Retinal pigment epithelial cell (primary cell): ENCODE data around the gene ZNF697.

Experiments
- DNase-seq: peaks from one replicate; pipeline ENCODE4 v3.0.0-alpha.2; 2010; ENCODE audit warnings: low read depth
- H3K4me3 ChIP-seq: 2 replicates; pipeline ENCODE4 v1.5.1; 2011; ENCODE audit warnings: mild to moderate bottlenecking, low read length, control low read depth, moderate library complexity
- TF ChIP-seq, protein P1 (sequence below): conservative IDR thresholded peaks from 2 replicates; pipeline ENCODE4 v1.5.1; 2011; ENCODE audit warnings: low read depth, low read length, control low read depth, inconsistent platforms

Gene ZNF697

DNA sequence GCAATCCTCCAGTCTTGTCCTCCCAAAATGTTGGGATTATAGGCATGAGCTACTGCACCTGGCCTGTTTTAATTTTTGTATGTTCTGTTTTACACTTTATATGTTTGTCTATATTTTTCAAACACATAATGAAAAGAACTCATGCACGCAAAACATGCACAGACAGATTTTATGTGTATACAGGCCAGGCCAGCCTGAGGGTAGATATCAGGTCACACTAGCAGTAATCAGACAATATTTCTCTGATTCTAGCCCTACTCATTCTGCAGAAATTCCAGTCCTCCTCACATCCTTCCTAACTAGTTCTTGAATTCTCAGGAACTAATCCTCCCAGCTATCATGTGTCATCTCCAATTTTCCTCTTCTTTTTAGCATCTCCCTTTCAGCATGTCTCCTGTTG lies 35.8 kb upstream of the ZNF697 start:
- H3K4me3 ChIP-seq, result no peak overlapping the region
- TF ChIP-seq, protein P1, sequence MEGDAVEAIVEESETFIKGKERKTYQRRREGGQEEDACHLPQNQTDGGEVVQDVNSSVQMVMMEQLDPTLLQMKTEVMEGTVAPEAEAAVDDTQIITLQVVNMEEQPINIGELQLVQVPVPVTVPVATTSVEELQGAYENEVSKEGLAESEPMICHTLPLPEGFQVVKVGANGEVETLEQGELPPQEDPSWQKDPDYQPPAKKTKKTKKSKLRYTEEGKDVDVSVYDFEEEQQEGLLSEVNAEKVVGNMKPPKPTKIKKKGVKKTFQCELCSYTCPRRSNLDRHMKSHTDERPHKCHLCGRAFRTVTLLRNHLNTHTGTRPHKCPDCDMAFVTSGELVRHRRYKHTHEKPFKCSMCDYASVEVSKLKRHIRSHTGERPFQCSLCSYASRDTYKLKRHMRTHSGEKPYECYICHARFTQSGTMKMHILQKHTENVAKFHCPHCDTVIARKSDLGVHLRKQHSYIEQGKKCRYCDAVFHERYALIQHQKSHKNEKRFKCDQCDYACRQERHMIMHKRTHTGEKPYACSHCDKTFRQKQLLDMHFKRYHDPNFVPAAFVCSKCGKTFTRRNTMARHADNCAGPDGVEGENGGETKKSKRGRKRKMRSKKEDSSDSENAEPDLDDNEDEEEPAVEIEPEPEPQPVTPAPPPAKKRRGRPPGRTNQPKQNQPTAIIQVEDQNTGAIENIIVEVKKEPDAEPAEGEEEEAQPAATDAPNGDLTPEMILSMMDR, result no peak
- no peak for DNase-seq

DNA sequence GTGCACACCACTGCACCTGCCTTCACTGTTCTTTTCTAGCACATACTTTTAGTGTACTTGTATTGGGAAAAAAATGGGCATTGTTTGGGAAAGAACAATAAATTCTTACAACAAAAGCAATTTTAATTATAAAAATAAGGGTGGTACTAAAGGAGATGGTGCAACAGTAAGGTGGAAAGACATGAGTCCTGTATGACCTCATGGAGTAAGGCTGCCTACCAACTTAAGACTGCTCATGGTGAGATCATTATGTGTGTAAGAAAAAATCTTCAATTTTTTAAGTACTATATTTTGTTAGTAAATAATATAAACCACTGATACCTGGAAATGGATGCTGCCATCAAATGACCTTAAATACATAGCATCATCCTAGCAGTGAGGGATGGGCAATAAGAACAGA lies 34.1 kb upstream of the ZNF697 start:
- no peak for DNase-seq
- TF ChIP-seq, protein P1, result no peak
- no peak overlapping the region for H3K4me3 ChIP-seq

DNA sequence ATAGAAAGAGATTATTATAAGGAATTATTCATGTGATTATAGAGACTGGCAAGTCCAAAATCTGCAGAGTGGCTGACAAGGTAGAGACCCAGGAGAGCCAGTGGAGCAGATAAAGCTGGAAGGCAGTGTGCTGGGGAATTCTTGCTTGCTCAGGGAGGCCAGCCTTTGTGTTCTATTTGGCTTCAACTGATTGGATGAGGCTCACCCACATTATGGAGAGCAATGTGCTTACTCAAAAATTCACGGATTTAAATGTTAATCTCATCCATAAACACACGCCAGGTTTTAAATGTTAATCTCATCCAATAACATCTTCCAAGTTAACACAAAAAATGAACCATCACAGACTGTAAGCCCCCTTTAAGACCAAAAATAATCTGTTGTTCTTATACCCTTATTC lies 33.5 kb upstream of the ZNF697 start:
- TF ChIP-seq, protein P1, result no peak
- no peak overlapping the region for H3K4me3 ChIP-seq
- DNase-seq, result no peak

DNA sequence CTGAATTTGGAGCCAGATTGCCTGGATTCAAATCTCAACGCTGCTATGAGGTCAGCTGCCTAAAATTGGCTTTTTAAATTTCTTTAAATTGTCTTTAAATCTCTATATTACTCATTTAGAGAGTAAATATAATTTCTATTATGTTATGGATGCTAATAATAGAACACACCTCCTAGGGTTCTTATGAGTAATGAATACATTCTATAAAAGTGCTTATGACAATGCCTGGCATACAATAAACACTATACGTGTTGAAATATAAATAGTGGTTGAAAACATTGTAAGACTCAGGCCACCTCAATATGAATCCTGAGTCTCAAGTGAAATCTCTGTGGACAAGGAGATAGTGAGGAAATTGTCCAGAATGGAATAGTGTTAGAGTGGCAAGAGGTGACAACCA lies 32.7 kb upstream of the ZNF697 start:
- no peak for DNase-seq
- TF ChIP-seq, protein P1, result no peak
- H3K4me3 ChIP-seq, result no peak overlapping the region

DNA sequence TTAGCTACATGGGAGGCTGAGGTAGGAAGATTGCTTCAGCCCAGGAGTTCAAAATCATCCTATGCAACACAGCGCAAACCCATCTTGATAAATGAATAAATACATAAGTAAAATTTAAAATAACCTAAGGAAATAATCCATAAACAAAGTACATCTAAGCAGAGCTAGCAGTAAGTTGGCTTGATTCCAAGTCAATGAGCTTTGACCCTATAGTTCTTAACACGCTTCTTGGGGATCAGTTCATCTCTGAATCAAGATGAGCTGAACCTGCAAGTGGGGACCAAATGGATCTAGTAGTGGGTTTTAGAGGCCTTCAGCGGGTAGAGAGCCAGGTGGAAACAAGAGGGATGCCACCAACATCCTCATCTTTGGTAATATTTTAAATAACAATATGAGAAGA lies 32.1 kb upstream of the ZNF697 start:
- no peak overlapping the region for H3K4me3 ChIP-seq
- TF ChIP-seq, protein P1, result no peak
- DNase-seq, result no peak

DNA sequence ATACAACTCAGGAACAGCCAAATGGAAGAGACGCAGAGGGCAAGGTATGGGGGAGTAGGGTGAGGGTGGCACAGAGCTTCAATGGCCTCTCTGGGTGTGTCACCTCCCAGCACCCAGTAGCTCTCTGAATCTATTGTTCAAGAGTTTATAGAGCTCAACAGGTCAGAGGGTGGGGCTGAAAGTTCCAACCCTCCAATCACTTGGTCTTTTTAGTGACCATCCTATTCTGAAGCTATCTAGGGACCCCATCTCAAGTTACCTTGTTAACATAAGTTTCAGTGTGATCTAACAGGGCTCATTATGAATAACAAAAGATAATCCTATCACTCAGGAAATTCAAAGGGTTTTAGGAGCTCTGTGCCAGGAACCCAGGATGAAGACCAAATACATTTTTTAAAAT lies 31.2 kb upstream of the ZNF697 start:
- TF ChIP-seq, protein P1, result no peak
- no peak for DNase-seq

DNA sequence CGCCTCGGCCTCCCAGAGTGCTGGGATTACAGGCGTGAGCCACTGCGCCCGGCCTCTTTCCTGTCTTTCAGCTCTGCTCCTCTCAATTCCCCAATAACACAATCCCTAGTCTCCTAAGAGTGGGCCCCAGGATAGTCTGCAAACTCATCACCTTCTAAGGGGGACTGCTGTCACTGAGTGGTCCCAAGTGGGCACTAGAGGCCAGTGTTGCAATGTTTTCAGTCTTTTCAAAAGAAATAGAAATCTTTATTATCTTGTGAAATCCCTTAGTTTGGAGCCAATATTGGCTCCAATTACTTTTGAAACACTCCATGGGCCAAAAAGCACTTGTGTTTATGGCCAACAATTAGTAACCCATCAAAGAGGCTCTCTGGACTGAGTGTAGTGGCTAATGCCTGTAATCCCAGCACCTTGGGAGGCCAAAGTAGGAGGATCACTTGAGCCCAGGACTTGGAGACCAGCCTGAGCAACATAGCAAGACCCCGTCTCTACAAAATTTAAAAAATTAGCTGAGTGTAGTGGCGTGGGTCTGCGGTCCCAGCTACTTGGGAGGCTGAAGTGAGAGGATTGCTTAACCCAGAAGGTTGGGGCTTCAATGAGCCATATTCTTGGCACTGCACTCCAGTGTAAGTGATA lies 28.6 kb upstream of the ZNF697 start:
- DNase-seq, result no peak
- TF ChIP-seq, protein P1, result peak; percentile 6
- H3K4me3 ChIP-seq, result no peak overlapping the region

More for the DNA sequence above, 31.2 kb upstream of the ZNF697 start:
- no peak overlapping the region for H3K4me3 ChIP-seq
